HG03521 (cell line): ENCODE measurements around the gene DICER1.

Experiments
- ATAC-seq: cut with Tn5 transposase; IDR thresholded peaks from one replicate; pipeline ENCODE4 v1.9.1; 2021; ENCODE audit warnings: mild to moderate bottlenecking, moderate library complexity; ENCODE audit not compliant: unreplicated experiment

The DICER1 gene

GRCh38 chr14:95092723-95093122 is 64.6 kb downstream of the DICER1 start:
- no peak for ATAC-seq

- ATAC-seq: no peak
Observed at GRCh38 chr14:95091581-95091980, 65.7 kb downstream of the DICER1 start.

DNA sequence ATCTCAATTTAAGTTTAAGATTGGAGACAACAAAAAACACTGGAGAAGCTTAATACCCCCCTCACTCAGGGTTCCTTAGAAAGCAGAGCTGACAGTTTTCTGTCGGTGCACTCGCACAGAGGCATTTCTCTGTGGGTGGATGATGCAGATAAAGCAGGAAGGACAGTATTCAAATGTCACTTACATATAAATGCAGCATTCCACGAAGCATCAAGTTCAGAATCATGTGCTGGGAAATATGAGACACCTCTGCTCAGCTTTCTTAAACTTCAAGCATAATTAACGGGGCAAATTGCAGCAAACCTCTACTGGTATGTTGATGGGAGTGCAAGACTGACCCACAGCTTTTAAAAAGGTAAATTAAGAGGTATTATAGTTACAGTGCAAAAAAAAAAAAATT is 68.7 kb downstream of the DICER1 start:
- no peak for ATAC-seq

- no peak for ATAC-seq
Observed at GRCh38 chr14:95087619-95088018, 69.7 kb downstream of the DICER1 start.

DNA sequence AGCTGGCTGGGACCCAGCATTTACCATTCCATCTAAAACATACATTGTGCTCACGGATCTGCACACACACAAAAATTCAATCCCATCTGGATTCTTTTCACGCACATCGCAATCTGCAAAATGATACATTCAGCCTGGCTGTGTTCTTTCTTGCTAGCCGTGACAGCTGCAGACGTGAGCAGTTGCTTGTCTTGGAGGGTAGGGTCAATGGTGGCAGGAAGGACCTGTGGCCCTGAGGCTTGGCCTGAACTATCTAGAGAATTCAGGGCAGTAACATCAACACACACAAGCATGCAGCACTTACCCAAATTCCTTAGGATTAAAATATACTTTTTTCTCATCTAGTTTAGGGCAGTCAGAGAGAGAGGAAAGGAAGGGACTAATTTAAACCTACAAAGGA is 72.0 kb downstream of the DICER1 start:
- no peak for ATAC-seq

DNA sequence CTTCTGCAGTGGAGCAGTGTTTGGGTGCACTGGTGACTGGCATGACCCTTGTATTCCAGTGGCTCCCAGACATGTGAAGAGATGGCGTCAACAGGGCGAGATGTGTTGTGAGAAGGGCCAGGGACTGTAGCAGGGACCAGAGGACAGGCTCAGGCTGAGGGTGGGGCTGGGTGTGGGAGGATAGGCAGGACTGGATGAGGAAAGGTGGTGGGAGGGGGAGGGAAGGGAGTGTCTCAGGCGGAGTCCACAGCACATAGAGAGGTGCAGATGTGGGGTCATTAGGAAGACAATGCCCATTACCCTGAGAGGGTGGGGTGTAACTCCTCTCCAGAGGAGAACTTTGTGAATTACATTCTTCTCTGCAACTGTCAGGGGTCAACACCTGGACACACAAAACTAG is 78.5 kb downstream of the DICER1 start:
- ATAC-seq: no peak

DNA sequence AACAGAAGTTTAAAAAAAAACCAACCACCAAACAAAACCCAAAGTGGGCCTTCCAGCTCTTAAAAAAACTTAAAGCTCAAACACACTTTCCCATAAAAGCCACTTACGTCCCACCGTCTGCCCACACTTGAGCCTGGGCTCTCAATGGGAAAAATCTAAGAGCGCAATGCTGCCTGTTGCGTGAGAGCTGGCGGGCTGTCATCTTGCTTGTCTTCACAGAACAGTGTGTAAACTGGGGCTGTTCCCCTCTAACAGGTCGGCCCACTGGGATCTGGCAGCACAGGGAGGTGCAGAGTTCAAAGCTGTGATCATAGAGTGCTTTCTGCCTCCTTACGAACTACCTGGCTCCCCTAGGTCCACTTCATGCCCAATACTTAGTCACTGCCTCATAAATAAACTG is 80.0 kb downstream of the DICER1 start:
- ATAC-seq: no peak

DNA sequence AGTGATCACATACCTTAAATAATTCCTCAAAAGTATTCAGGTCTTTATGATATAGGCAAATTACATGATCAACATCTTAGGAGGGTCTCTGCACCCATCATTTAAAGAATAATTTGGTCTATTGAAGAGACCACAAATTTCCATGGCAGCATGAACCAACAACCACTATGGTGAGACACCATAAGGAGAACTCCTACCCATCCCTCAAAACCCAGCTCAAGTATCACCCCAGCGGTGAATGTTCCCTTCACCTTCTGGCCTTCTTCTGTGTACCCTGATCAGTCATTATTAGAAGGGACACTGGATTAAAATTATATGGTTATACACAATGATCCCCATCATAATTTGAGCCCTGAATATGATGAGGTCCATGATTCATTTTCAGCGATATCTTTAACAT is 81.5 kb downstream of the DICER1 start:
- no peak for ATAC-seq

- ATAC-seq: no peak
Observed at GRCh38 chr14:95073947-95074346, 83.4 kb downstream of the DICER1 start.

DNA sequence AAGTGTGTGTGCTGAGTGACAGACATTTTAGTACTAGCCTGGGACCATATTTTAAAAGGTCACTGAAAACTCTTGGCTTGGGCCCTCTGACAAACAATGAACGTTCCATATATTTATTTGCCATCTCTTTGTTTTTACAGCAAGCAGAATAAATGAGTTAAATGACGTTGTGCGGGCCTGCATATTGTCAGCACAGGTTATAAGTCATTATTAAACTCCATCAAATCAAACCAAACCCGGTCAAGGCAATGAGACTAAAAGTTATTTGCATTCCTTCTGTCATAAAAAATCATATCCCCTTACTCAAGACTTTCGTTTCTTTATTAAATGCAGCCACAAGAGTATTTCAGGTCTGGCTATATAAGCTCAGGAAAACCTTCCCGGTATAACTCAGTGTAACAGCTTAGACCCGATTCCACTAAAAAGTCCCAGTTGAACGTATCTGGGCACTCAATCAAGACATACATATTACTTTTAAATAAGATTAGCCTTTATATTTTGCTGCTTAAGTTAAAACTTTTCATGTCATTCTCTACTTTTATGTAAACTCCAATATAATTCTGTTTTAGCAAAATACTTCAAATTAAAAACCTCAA is 84.9 kb downstream of the DICER1 start:
- no peak for ATAC-seq

DNA sequence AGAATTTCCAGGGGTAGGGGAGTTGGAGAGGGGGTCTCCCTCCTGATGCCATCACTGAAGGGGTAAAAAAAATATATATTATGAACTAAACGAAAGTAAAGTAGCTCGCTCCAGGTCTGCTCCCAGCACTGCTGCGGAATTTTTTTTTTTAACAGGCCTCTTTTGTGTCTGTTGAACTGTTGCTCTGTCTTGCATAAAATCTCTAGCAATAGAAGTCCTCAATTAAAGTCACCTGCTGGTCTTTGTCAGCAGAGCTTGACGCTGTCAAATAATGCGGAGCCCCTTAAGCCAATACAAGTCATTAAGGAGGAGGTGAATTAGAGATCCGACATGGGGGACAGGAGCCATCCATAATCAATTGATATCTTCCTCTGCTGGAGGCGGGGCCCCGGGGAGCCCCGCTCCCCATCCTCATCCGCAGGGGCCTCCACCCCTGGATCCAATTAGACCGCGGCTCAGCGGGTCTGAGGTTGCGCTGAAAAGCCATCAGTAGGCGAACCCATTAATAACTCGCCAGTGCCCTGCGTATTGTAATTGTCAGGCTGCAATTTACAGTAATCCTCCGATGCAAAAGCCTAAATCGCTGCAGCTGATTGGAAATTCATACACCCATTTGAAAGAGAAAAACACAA is 85.6 kb downstream of the DICER1 start:
- ATAC-seq: no peak

DNA sequence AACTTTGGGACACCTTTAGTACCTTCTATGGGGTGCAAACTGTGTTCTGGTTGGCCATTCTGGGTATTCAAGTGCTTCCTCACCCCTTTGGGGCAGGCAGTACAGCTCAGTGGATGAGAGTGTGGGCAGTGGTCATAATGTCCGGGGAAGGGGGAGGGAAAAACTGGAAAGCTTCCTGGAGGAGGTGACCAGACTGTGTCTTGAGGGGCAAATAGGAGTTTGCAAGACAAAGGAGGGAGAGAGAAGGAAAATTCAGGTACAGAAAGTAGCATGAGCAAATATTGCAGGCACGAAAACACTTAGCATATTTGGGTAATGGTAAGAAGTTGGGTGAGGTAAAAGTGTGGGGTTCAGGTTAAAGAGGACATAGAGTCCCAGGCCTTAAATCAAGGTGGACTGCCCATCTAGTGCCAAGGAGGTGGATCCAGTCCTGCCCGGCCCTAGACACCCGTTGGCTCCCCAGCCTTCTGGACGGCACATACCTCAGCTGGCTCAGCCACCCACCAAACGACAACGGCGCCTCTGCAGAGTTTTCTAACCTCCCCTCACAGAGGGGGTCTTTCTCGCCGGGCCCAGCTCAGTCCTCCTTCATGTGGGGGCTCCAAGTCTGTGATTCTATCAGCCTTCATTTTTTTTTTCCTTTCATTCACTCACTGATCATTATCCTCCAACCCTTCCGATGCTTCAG is 86.4 kb downstream of the DICER1 start:
- ATAC-seq: no peak

- ATAC-seq: no peak
Observed at GRCh38 chr14:95069547-95069946, 87.8 kb downstream of the DICER1 start.

DNA sequence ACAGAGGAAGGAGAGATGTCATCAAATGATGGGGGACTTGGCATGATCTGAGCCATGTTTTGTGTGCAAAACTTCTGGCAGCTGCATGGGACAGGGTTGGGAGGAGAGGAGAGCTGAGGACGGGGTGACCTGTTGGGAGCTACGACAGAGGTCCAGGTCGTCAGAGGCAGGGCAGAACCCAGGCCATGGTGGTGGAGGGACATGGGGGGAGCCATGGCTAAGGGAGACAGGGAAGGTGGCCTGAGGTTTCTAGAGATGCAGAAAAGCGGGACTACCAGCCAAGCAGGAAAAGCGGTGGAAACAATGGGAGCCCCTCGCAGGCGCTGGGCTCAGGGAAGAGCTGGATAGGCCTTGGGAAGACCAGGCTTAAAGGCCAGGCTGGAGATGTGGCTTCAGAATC is 88.3 kb downstream of the DICER1 start:
- no peak for ATAC-seq

GRCh38 chr14:95068521-95068920 is 88.8 kb downstream of the DICER1 start:
- no peak for ATAC-seq

DNA sequence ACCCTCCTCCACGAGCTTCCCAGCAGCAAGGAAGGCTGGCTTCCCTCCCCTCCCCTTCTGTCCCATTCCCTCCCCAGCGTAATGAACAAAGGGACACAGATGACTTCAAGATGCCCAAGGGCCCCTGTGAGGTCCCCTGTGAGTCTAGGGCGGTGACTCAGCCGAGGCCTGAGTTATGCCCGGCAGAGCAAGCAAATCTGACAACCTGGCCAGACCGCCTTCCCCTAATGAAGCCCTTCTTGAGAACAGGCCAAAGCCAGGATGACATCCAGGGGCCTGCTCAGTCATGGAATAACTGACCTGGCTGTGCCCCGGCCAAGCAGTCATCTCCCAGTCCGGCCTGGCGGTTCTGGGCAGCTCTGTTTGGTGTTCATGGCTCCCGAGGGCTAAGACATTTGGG is 89.2 kb downstream of the DICER1 start:
- ATAC-seq: no peak

DNA sequence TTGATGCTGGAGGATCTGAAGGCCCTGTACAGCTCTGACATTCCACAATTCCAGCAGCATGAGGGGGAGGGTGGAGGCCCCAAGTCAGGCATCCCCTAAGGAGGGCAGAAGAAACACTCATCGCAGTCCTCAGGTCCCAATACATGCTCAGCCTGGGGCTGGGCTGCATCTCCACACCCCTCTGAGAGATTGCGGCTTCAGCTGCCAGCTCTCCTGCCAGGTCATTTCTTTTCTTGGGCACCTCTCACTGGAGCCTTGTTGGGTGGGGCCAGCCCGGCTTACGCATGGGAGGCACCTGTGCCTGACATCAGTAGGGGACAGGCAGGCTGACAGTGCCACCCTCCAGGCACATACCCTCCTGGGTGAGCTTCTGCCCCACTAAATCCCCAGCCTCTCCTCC is 89.8 kb downstream of the DICER1 start:
- no peak for ATAC-seq

- no peak for ATAC-seq
Observed at GRCh38 chr14:95066427-95066986, 90.8 kb downstream of the DICER1 start.

DNA sequence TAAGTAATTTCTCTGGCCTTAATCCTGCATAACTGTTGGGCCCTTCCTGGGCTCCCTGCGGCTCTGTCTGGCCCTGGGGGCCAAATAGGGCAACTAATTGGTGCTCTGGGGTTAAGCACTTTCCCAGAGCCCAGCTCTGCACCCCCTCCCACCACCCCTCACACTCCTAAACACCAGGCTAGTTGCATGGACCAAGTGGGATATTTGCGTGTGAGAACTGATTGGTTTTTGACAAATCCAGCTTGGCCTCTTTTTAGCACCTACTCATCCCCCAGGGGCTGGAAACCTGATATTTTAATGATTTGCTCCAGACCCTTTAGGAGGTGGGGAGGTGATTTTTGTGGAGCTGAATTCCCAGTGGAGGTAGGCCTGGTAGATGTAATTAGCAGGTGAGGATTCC is 91.9 kb downstream of the DICER1 start:
- no peak for ATAC-seq

DNA sequence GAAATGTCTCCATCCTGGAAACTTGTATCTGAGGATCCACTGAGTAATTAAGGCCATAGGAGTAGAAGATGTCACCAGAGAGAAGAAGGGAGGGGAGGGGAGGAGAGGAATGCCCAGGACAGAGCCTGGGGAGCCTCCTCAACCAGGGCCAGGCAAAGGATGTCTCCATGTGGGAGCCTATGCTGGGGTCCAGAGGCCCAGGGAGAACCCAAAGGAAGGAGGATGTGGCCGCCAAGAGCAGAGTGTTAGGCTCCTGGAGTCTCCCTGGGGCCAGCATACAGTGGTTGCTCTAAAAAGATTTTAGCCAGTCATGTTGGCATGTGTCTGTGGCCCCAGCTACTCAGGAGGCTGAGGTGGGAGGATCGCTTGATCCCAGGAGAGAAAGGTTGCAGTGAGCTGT is 92.6 kb downstream of the DICER1 start:
- ATAC-seq: no peak

GRCh38 chr14:95064256-95064655 is 93.1 kb downstream of the DICER1 start:
- ATAC-seq: no peak

DNA sequence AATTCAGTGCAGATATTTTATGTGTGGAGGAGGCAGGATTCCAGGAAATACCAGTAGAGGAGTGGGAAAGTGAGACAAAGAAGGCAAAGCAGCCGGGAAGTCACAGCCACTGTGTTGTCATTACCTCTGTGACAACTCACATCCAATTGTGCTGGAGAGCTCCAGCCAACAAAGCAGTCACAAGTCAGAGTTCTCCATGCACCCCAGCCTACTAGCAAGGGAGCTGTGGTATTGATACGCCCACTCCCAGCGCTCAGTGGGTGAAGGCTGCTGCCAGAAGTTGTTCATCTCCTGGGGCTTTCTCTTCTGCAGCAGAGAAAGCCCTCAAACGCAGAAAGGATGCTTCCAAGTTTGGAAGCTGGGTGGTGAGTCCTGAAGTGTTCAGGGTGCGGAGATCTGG is 93.9 kb downstream of the DICER1 start:
- ATAC-seq: no peak
